HEK293 (cell line): ENCODE results near the gene GATC.

Experiments
- CTCF ChIA-PET: fragments of 350-600 bp; formaldehyde crosslinking; extraction: SDS; loops from one replicate; lab custom pipeline; 2021; ENCODE audit warnings: antibody characterized with exemption; lab: Yijun Ruan, JAX
- POLR2A ChIA-PET: fragments of 300-600 bp; formaldehyde crosslinking; extraction: SDS; loops from one replicate; lab custom pipeline; 2020; ENCODE audit warnings: antibody characterized with exemption, inconsistent platforms; lab: Yijun Ruan, JAX
- H3K27ac ChIP-seq: fragments of 200-500 bp; sonication (Bioruptor generic); 2 replicates; pipeline ENCODE4 v1.5.1; 2014; ENCODE audit warnings: low read depth, low read length, control low read depth, inconsistent platforms; ENCODE audit errors: extremely low read depth
- H3K36me3 ChIP-seq, 2 experiments: fragments of 200-500 bp in 1 of 2; sonication (Bioruptor generic) in 1 of 2; 1 replicate in 1 of 2; 2 replicates in 1 of 2; pipeline ENCODE4 v1.5.1; 2014 to 2017; ENCODE audit warnings: inconsistent platforms in 2 of 2, low read length in 2 of 2; ENCODE audit not compliant: control insufficient read depth in 2 of 2, insufficient read depth in 1 of 2
- H3K4me1 ChIP-seq: fragments of 200-500 bp; sonication (Bioruptor generic); 2 replicates; pipeline ENCODE4 v1.5.1; 2014; ENCODE audit warnings: mild to moderate bottlenecking, low read length, inconsistent platforms; ENCODE audit not compliant: control insufficient read depth, insufficient read depth
- H3K4me3 ChIP-seq: 2 replicates; pipeline ENCODE4 v1.5.1; 2011; ENCODE audit warnings: low read depth, mild to moderate bottlenecking, control low read depth, low read length, moderate library complexity
- H3K9me3 ChIP-seq: fragments of 200-500 bp; sonication (Bioruptor generic); 2 replicates; pipeline ENCODE4 v1.5.1; 2014; ENCODE audit warnings: low read depth, low read length, inconsistent platforms; ENCODE audit not compliant: control insufficient read depth, insufficient read depth
- BCL11A ChIP-seq: fragments of 450-650 bp; formaldehyde crosslinking; IDR thresholded peaks from 2 replicates; pipeline ENCODE4 v1.5.1; 2016; ENCODE audit warnings: low read depth, missing biosample characterization, missing genetic modification characterization
- HIC1 ChIP-seq: fragments of 450-650 bp; formaldehyde crosslinking; IDR thresholded peaks from 2 replicates; pipeline ENCODE4 v1.5.1; 2016; ENCODE audit warnings: missing biosample characterization, missing genetic modification characterization
- IKZF3 ChIP-seq: fragments of 450-650 bp; IDR thresholded peaks from 2 replicates; pipeline ENCODE4 v1.5.0; 2018; ENCODE audit warnings: missing biosample characterization, mild to moderate bottlenecking, missing genetic modification characterization, moderate library complexity
- KLF7 ChIP-seq: fragments of 450-650 bp; formaldehyde crosslinking; IDR thresholded peaks from 2 replicates; pipeline ENCODE4 v1.5.1; 2016; ENCODE audit warnings: missing biosample characterization, missing genetic modification characterization, borderline replicate concordance
- KLF9 ChIP-seq: fragments of 450-650 bp; formaldehyde crosslinking; IDR thresholded peaks from 2 replicates; pipeline ENCODE4 v1.5.1; 2016; ENCODE audit warnings: missing biosample characterization, missing genetic modification characterization, low read depth
- OSR2 ChIP-seq: fragments of 450-650 bp; formaldehyde crosslinking; IDR thresholded peaks from 2 replicates; pipeline ENCODE4 v1.5.1; 2016; ENCODE audit warnings: missing biosample characterization, missing genetic modification characterization
- ZBTB8A ChIP-seq: fragments of 450-650 bp; formaldehyde crosslinking; IDR thresholded peaks from 2 replicates; pipeline ENCODE4 v1.5.1; 2016; ENCODE audit warnings: missing biosample characterization, missing genetic modification characterization
- ZEB2 ChIP-seq: fragments of 450-650 bp; formaldehyde crosslinking; IDR thresholded peaks from 2 replicates; pipeline ENCODE4 v1.5.1; 2016; ENCODE audit warnings: missing biosample characterization, missing genetic modification characterization
- ZFP37 ChIP-seq: fragments of 450-650 bp; formaldehyde crosslinking; IDR thresholded peaks from 2 replicates; pipeline ENCODE4 v1.5.1; 2016; ENCODE audit warnings: missing biosample characterization, missing genetic modification characterization
- ZNF211 ChIP-seq: fragments of 450-650 bp; formaldehyde crosslinking; IDR thresholded peaks from 2 replicates; pipeline ENCODE4 v1.5.1; 2016; ENCODE audit warnings: low read depth, missing biosample characterization, missing genetic modification characterization
- ZNF214 ChIP-seq: fragments of 450-650 bp; formaldehyde crosslinking; IDR thresholded peaks from 2 replicates; pipeline ENCODE4 v1.5.1; 2017; ENCODE audit warnings: missing biosample characterization, mild to moderate bottlenecking, missing genetic modification characterization, borderline replicate concordance
- ZNF223 ChIP-seq: fragments of 450-650 bp; formaldehyde crosslinking; IDR thresholded peaks from 2 replicates; pipeline ENCODE4 v1.5.1; 2016; ENCODE audit warnings: missing biosample characterization, missing genetic modification characterization
- ZNF248 ChIP-seq: fragments of 450-650 bp; formaldehyde crosslinking; IDR thresholded peaks from 2 replicates; pipeline ENCODE4 v1.5.1; 2017; ENCODE audit warnings: missing biosample characterization, missing genetic modification characterization
- ZNF266 ChIP-seq: fragments of 450-650 bp; formaldehyde crosslinking; IDR thresholded peaks from 2 replicates; pipeline ENCODE4 v1.5.1; 2016; ENCODE audit warnings: missing biosample characterization, missing genetic modification characterization, low read depth
- ZNF473 ChIP-seq: fragments of 450-650 bp; formaldehyde crosslinking; IDR thresholded peaks from 2 replicates; pipeline ENCODE4 v1.5.1; 2017; ENCODE audit warnings: missing biosample characterization, missing genetic modification characterization
- ZNF623 ChIP-seq: fragments of 450-650 bp; formaldehyde crosslinking; IDR thresholded peaks from 2 replicates; pipeline ENCODE4 v1.5.1; 2016; ENCODE audit warnings: missing biosample characterization, missing genetic modification characterization
- ZNF701 ChIP-seq: fragments of 450-650 bp; formaldehyde crosslinking; IDR thresholded peaks from 2 replicates; pipeline ENCODE4 v1.5.1; 2016; ENCODE audit warnings: missing biosample characterization, missing genetic modification characterization
- ZNF747 ChIP-seq: fragments of 450-650 bp; formaldehyde crosslinking; IDR thresholded peaks from 2 replicates; pipeline ENCODE4 v1.5.1; 2016; ENCODE audit warnings: missing biosample characterization, missing genetic modification characterization
- ZNF785 ChIP-seq: fragments of 450-650 bp; formaldehyde crosslinking; IDR thresholded peaks from 2 replicates; pipeline ENCODE4 v1.5.1; 2016; ENCODE audit warnings: missing biosample characterization, missing genetic modification characterization
- ZNF843 ChIP-seq: fragments of 450-650 bp; formaldehyde crosslinking; IDR thresholded peaks from 2 replicates; pipeline ENCODE4 v1.5.1; 2016; ENCODE audit warnings: missing biosample characterization, missing genetic modification characterization
- ZXDB ChIP-seq: fragments of 450-650 bp; formaldehyde crosslinking; IDR thresholded peaks from 2 replicates; pipeline ENCODE4 v1.5.1; 2016; ENCODE audit warnings: missing biosample characterization, missing genetic modification characterization
- TF ChIP-seq, protein P1 (sequence below): fragments of 450-650 bp; formaldehyde crosslinking; conservative IDR thresholded peaks from 2 replicates; pipeline ENCODE4 v1.5.1; 2016; ENCODE audit warnings: low read depth, missing biosample characterization, missing genetic modification characterization
- TF ChIP-seq, protein P2 (sequence below): fragments of 450-650 bp; formaldehyde crosslinking; IDR thresholded peaks from 2 replicates; pipeline ENCODE4 v1.5.1; 2016; ENCODE audit warnings: missing biosample characterization, missing genetic modification characterization
- TF ChIP-seq, protein P3 (sequence below): fragments of 450-650 bp; IDR thresholded peaks from 2 replicates; pipeline ENCODE4 v1.5.1; 2018; ENCODE audit warnings: missing biosample characterization, missing genetic modification characterization

GATC gene

GRCh38 chr12:120428597-120429229 is 17.5 kb upstream of the GATC start (continued):
- TF ChIP-seq, protein P1, sequence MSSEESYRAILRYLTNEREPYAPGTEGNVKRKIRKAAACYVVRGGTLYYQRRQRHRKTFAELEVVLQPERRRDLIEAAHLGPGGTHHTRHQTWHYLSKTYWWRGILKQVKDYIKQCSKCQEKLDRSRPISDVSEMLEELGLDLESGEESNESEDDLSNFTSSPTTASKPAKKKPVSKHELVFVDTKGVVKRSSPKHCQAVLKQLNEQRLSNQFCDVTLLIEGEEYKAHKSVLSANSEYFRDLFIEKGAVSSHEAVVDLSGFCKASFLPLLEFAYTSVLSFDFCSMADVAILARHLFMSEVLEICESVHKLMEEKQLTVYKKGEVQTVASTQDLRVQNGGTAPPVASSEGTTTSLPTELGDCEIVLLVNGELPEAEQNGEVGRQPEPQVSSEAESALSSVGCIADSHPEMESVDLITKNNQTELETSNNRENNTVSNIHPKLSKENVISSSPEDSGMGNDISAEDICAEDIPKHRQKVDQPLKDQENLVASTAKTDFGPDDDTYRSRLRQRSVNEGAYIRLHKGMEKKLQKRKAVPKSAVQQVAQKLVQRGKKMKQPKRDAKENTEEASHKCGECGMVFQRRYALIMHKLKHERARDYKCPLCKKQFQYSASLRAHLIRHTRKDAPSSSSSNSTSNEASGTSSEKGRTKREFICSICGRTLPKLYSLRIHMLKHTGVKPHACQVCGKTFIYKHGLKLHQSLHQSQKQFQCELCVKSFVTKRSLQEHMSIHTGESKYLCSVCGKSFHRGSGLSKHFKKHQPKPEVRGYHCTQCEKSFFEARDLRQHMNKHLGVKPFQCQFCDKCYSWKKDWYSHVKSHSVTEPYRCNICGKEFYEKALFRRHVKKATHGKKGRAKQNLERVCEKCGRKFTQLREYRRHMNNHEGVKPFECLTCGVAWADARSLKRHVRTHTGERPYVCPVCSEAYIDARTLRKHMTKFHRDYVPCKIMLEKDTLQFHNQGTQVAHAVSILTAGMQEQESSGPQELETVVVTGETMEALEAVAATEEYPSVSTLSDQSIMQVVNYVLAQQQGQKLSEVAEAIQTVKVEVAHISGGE (tag by site-specific recombination), result no peak
- TF ChIP-seq ZXDB (tag by site-specific recombination), result no peak
- no peak for TF ChIP-seq ZNF248
- TF ChIP-seq ZNF747 (tag by site-specific recombination), result no peak
- TF ChIP-seq ZFP37 (tag by site-specific recombination), result no peak
- TF ChIP-seq, protein P2, sequence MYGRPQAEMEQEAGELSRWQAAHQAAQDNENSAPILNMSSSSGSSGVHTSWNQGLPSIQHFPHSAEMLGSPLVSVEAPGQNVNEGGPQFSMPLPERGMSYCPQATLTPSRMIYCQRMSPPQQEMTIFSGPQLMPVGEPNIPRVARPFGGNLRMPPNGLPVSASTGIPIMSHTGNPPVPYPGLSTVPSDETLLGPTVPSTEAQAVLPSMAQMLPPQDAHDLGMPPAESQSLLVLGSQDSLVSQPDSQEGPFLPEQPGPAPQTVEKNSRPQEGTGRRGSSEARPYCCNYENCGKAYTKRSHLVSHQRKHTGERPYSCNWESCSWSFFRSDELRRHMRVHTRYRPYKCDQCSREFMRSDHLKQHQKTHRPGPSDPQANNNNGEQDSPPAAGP (tag by site-specific recombination), result 0 out of 2 replicates have a peak, but pooled peaks have one; percentile 30
- TF ChIP-seq ZBTB8A (tag by site-specific recombination), result no peak
- TF ChIP-seq ZNF473 (tag by site-specific recombination), result no peak
- TF ChIP-seq OSR2, result peak; percentile 16; the same call in 1 of the 2 replicates
- TF ChIP-seq, all 188 proteins: peak for 9

GRCh38 chr12:120429368-120429767 is 16.9 kb upstream of the GATC start:
- POLR2A ChIA-PET, result interaction anchor here (0.9 kb wide), 1 partner anchor 9 kb away, joined by 5 read pairs; the partner anchor contains the start of gene COX6A1
- TF ChIP-seq KLF7 (tag by site-specific recombination) (no peak), HIC1 (tag by site-specific recombination) (no peak), ZNF623 (tag by site-specific recombination) (peak; percentile 27; the same call in 1 of the 2 replicates)
- TF ChIP-seq, all 188 proteins: peak for 1
- H3K9me3 ChIP-seq, result no peaks in the 10 kb centered on the region
- no peaks in the 10 kb centered on the region for H3K36me3 ChIP-seq
- CTCF ChIA-PET, result interaction anchor here (0.5 to 4.2 kb wide), 21 partner anchors 9 to 201 kb away, joined by 3 to 39 read pairs (median 4); partner anchors contain the start of gene SRSF9
- H3K4me1 ChIP-seq, result no peaks in the 10 kb centered on the region
- H3K27ac ChIP-seq, result no peak overlapping the region
- no peak overlapping the region for H3K4me3 ChIP-seq

GRCh38 chr12:120432772-120433525 is 13.3 kb upstream of the GATC start:
- Histone ChIP-seq H3K9me3 (no peaks in the 10 kb centered on the region), H3K36me3 (no peaks in the 10 kb centered on the region), H3K4me1 (no peaks in the 10 kb centered on the region), H3K27ac (no peak overlapping the region), H3K4me3 (no peak overlapping the region)
- ChIA-PET CTCF (interaction anchor here (0.6 to 2.9 kb wide), 2 partner anchors 39 to 66 kb away, joined by 6 to 13 read pairs; no protein-coding TSS in a partner anchor), POLR2A (no interaction called here)
- TF ChIP-seq KLF7 (tag by site-specific recombination) (no peak), IKZF3 (tag by site-specific recombination) (no peak), ZNF843 (tag by site-specific recombination) (no peak), ZNF211 (tag by site-specific recombination) (no peak), ZEB2 (no peak), KLF9 (tag by site-specific recombination) (no peak), ZNF214 (tag by site-specific recombination) (no peak), BCL11A (tag by site-specific recombination) (no peak), ZNF266 (tag by site-specific recombination) (no peak), ZNF701 (tag by site-specific recombination) (no peak), ZNF223 (tag by site-specific recombination) (no peak), ZNF785 (no peak)
- TF ChIP-seq, protein P3, sequence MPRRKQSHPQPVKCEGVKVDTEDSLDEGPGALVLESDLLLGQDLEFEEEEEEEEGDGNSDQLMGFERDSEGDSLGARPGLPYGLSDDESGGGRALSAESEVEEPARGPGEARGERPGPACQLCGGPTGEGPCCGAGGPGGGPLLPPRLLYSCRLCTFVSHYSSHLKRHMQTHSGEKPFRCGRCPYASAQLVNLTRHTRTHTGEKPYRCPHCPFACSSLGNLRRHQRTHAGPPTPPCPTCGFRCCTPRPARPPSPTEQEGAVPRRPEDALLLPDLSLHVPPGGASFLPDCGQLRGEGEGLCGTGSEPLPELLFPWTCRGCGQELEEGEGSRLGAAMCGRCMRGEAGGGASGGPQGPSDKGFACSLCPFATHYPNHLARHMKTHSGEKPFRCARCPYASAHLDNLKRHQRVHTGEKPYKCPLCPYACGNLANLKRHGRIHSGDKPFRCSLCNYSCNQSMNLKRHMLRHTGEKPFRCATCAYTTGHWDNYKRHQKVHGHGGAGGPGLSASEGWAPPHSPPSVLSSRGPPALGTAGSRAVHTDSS (tag by site-specific recombination), result no peak
